Body of pancreas (tissue), 4 donors: ENCODE results near the gene ACTN1.

ENCODE experiments used
- CTCF ChIP-seq, 7 experiments: fragments of 450-650 bp in 4 of 7; fragments of 200-600 bp in 3 of 7; sonication (generic) in 3 of 7; IDR thresholded peaks; one replicate each; pipeline ENCODE4 v1.5.1; 2016 to 2019; ENCODE audit warnings: antibody characterized with exemption in 7 of 7
- POLR2A ChIP-seq, 3 donors: fragments of 450-650 bp; IDR thresholded peaks; one replicate each; pipeline ENCODE4 v1.6.1; 2016; ENCODE audit warnings: antibody characterized with exemption in 3 of 3, mild to moderate bottlenecking in 2 of 3

GRCh38 chr14:68879841-68880575 is 99.1 kb downstream of the ACTN1 start:
- no peak for TF ChIP-seq CTCF (IDR thresholded peaks at IDR 0.05)
- TF ChIP-seq POLR2A (IDR thresholded peaks at IDR 0.05) = no peak
